NCI-H2196 treated with DMSO at 0.1 percent for 48 hours (cell line): ENCODE measurements around the gene SEMA6B.
A peak's percentile ranks its signal among the peaks of the same experiment; 100 is the strongest.
"Not testable (repeated sequence)": the region's sequence is repeated elsewhere in the genome, so short reads cannot be mapped to it uniquely, and the experiment has no call there.

Source experiments
- DNase-seq: peaks from one replicate; lab custom pipeline; 2025; ENCODE audit not compliant: unreplicated experiment; lab: John Stamatoyannopoulos, UW

Gene SEMA6B

GRCh38 chr19:4550479-4551050 is 8.9 kb downstream of the SEMA6B start:
- DNase-seq = no peak

DNA sequence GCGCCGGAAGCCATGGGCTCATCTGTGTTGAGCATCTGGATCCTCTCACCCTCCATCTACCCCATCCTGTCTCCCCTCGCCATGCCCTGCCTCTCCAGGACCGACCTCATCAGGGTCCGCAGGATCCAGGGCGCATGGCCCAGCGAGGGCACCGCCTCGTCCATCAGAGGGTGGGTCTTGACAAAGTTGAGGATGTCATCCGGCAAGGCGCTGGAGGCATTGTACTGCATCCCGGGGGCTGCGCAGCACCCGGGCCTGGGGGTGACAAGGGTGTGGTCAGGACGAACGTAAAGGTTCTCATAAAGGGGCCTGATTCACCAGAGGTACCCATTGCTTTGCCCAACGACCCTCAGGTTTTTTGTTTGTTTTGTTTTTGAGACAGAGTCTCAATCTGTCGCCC is 9.5 kb downstream of the SEMA6B start:
- DNase-seq = no peak

- DNase-seq = no peak
Observed at GRCh38 chr19:4548238-4548584, 11.3 kb downstream of the SEMA6B start.

DNA sequence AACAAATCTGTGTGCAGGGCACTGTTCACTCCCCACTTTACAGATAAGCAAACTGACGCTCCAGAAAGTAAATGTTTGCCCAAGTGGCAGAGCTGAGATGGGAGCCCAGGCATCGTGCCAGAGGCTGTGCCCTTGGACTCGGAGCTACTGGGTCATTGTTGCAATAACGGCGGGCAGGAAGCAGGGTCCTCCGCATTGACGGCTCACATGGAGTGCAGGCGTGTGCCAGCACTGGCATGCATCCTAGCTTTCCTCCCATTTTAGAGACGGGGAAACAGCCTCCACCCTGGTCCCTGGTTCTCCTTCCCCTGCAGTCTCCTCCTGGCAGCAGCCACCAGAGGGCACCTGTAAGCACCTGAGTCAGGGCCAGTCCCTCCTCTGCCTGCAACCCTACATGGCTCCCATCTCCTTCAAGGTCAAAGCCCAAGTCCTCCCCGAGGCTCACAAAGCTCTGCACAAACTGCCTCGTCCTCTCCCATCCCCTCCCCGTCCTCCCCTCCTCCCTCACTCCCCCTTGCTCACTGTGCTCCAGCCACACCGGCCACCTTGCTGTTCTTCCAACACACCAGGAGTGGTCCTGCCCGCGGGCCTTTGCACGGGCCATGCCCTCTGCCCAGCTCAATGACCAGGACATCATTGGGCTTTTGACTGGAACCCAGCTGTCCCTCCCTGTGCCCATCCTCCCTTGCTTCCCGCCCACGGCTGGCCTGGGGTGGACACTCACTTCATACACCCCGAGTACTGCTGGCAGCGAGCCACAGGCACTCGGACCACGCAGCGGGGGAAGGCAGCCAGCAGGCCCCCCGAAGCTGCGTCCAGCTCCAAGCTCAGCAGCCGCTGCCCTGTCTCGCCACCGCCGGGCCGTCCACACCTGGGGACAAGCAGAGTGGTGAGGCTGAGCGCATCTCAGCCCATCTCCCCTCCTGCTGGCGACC is 11.9 kb downstream of the SEMA6B start:
- DNase-seq = no peak

- no peak for DNase-seq
Observed at GRCh38 chr19:4543842-4544647, 15.4 kb downstream of the SEMA6B start.

DNA sequence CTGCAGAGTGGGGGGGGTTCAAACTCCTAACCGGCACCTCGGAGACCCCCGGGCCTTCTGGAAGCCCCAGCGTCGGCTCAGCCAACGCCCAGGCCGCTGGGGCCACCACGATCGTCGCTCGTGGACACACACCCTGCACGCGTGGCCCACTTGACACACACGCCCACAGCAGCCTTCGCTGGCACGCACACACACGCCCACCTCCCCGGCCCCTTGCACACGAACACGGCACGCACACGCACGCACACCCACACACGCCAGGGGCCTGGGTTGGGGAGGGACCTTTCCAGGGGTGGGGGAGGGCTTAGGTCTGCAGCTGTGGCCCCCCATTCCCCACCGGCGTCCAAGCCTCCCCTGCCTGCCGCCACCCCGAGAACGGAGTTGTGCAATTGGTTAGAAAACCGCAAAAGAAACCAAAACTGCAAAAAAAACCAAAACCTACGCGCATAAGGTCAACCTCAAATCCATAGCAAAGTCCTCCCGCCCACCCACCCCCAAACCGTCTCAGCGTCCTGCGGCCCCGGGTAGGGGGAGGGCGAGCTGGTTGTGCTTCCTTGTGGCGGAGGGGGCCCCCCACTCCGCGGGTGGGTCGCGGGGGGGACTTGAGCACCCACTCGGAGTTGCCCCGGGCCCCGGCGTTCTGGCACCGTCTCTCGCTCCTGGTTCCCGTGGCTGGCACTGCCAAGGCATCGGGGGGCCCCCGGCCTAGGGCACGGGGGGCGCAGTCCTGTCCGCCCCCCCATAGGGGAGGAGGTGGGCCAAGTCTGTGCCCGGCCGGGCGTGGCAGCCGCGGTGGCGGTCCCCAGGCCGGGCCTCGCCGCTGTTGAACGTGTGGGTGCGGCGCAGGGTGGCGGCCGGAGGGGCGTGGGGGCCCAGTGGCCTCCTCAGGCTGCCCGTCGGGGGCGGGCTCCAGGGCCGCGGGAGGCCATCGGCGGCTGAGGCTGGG is 16.3 kb downstream of the SEMA6B start:
- DNase-seq = no peak

DNA sequence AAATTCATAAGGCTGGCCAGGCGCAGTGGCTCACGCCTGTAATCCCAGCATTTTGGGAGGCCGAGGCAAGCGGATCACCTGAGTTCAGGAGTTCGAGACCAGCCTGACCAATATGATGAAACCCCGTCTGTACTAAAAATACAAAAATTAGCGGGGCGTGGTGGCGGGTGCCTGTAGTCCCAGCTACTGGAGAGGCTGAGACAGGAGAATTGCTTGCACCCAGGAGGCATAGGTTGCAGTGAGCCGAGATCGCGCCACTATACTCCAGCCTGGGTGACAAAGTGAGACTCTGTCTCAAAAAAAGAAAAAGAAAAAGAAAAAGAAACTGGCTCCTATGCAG is 17.7 kb downstream of the SEMA6B start:
- not testable (repeated sequence) for DNase-seq

DNA sequence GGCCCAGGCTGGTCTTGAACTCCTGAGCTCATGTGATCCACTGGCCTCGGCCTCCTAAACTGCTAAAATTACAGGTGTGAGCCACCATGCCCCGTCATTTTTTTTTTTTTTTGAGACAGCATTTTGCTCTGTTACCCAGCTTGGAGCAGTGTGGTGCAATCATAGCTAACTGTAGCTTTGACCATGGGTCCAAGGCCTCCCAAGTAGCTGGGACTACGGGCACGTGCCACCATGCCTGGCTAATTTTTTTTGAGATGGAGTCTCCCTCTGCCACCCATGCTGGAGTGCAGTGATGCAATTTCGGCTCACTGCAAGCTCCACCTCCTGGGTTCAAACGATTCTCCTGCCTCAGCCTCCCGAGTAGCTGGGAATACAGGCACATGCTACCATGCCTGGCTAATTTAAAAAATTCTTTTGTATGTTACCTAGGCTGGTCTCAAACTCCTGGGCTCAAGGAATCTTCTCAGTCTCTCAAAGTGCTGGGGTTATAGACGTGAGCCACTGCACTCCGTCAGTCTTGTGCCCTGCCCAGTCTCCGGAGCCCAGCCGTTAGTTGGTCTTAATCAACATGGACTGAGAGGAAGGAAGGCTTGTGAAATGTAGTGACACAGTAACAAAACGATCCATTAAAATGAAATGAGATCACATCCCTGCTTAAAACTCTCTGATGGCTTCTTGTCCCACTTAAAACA is 18.2 kb downstream of the SEMA6B start:
- no peak for DNase-seq

DNA sequence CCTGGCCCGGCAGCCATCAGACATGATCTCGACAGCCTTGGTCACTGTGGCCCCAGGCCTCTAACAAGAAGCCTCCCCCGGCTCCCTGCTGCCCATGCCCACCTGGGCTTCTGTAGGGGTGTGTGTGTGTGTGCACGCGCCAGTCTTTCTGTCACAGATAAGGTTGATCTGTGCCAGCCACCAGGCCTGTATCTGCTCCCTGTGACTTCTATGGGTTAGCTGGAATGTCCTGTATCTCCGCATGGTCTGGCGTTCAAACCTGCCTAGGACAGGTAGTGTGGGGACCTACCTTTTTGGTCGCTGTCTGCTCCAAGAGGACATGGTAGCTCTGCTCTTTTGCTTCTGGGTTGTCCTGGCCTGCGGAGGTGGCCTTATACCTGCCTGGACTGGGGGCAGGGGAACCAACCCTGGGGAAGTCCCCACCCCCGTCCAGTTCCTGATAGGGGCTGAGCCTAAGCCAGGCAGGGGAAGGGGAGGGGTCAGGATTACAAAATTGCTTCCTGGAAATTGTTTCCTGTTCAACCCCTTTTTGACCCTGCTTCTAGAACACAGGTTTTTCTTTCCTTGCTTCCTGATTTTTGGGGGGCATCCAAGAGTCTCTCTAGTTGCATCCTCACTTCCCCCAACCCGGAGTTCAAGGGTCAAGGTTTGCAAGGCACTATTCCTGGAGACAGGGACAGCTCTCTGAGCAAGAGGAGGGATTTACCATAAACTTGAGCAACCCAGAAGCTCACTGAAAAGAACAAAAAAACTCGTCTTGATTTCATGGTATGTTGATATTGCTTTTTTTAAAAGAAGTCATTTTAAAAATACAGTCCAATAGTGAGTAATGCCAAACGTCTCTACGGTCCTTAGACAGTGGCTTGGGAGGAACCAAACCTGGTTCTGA is 19.5 kb downstream of the SEMA6B start, which contains the start of gene LRG1:
TSS of gene LRG1 (minus strand) at position 344 of the 889 bp plus-strand sequence. CDS start at position 321, 23 bp downstream.
- peak; percentile 51 for DNase-seq

- DNase-seq = no peak
Observed at GRCh38 chr19:4539169-4539692, 20.3 kb downstream of the SEMA6B start.

GRCh38 chr19:4538601-4538954 is 20.9 kb downstream of the SEMA6B start:
- DNase-seq = peak; percentile 77

GRCh38 chr19:4537953-4538600 is 21.4 kb downstream of the SEMA6B start:
- no peak for DNase-seq

GRCh38 chr19:4536798-4537197 is 22.7 kb downstream of the SEMA6B start:
- DNase-seq = peak; percentile 30

DNA sequence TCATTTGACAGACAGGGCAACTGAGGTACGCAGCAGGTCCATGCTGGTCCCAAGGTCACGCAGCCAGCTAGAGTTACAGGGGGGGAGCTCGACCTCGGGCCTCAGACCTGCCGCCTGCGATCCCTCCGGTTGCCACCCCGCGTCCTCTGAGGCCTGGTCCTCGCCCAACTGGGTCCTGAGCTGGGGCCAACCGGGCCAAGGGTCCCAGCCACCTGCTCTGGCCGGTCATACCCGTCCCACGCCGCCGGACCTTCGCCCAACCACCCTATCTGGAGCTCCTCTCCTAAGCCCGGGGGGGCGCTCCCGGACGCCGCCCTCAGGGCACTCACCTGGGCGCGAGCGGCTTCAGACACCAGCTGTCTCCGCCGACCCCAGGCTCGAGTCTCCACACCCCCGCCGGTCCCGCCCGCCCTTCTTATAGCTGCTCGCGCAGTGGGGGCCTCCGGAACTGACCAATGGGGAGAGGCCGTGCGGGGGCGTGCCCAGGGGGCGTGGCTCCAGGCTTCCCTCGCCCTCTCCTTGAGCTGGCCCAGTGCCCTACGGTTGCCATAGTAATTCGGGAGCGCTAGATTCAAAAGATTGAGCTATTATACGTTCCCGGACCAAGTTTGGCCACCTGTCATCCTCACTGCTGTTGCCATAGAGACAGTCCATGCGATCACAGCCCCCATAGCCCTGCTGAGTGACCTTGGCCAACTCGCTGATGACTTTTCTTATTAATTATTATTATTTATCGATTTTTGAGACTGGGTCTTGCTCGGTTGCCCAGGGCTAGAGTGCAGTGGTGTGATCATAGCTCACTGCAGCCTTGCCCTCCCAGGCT is 24.4 kb downstream of the SEMA6B start, which contains the start of gene PLIN5:
TSS of gene PLIN5 (minus strand) at position 389 of the 823 bp plus-strand sequence. CDS start 1,150 bp downstream, outside the sequence.
- peak; percentile 89 for DNase-seq

DNA sequence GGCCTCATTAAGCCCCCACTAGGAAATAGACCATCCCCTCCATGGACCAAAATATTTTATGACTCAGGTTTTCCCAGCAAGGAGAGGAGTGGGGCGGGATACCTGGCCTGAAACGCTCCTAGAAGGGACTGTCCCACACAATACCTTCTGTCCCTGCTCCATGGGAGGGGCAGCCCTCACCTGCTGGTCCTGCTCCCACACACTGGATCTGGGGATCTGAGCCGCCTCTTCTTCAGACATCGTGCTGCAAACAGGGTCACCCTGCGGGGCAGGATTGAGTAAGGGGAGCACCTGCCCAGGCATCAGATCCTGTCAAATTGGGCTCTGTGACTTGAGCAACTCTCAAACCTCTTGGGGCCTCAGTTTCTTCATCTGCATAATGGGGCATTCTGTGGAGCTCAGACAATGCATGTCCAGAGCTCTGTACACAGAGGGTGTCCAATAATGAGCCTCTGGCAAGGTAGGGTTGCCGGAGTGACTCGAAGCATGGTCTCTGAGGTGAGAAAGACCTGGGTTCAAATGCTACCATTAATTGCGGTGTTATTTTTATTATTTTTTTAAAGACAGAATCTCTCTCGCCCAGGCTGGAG is 25.6 kb downstream of the SEMA6B start:
- DNase-seq = no peak

GRCh38 chr19:4533334-4533733 is 26.1 kb downstream of the SEMA6B start:
- DNase-seq = no peak

DNA sequence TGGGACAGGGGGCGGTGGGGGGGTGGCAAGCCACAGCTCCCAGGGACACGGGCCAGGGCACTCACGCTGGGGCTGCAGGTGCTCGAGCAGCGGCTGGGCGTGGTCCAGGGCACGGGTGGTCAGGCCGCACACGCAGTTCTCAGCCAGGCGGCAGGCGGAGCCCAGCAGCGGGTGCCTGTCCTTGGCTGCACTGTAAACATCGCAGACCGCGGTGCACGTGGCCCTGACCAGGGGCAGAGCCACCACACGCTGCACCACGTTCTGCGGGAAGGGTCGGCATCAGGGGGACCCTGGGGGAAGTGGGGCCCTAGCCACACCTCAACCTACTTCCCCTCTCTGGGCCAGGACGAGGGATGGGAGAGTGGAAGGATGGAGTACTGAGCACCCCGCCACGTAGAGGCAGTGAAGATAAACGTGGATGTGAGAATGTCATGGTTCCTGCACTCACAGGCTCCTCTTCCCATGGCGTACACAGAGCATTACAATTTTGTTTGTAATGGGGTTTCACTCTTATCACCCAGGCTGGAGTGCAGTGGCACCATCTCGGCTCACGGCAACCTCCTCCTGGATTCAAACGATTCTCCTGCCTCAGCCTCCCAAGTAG is 27.8 kb downstream of the SEMA6B start:
- DNase-seq = no peak
